NCI-H2196 (cell line): ENCODE results near the gene NARS2.

Experiments
- DNase-seq: peaks from one replicate; lab custom pipeline; 2025; ENCODE audit not compliant: unreplicated experiment; lab: John Stamatoyannopoulos, UW

Gene NARS2

GRCh38 chr11:78450866-78451265 is 123.8 kb downstream of the NARS2 start:
- DNase-seq = no peak

- no peak for DNase-seq
These were observed 124.8 kb downstream of the NARS2 start for GRCh38 chr11:78449866-78450265.

GRCh38 chr11:78446210-78446609 is 128.5 kb downstream of the NARS2 start:
- DNase-seq = no peak

- no peak for DNase-seq
These were observed 129.9 kb downstream of the NARS2 start for GRCh38 chr11:78444726-78445125.

GRCh38 chr11:78441956-78442355 is 132.7 kb downstream of the NARS2 start:
- DNase-seq = no peak

- no peak for DNase-seq
These were observed 136.2 kb downstream of the NARS2 start for GRCh38 chr11:78438298-78438975.

GRCh38 chr11:78432956-78433355 is 141.7 kb downstream of the NARS2 start:
- DNase-seq = no peak

GRCh38 chr11:78432058-78432515 is 142.6 kb downstream of the NARS2 start:
- no peak for DNase-seq

- no peak for DNase-seq
These were observed 145.0 kb downstream of the NARS2 start for GRCh38 chr11:78429660-78430059.

GRCh38 chr11:78429209-78429608 is 145.5 kb downstream of the NARS2 start:
- no peak for DNase-seq

GRCh38 chr11:78428773-78429172 is 145.9 kb downstream of the NARS2 start:
- no peak for DNase-seq

GRCh38 chr11:78428266-78428636 is 146.4 kb downstream of the NARS2 start:
- DNase-seq = no peak

GRCh38 chr11:78427615-78428265 is 146.9 kb downstream of the NARS2 start:
- DNase-seq = no peak

- DNase-seq = no peak
These were observed 147.8 kb downstream of the NARS2 start for GRCh38 chr11:78426845-78427244.

- no peak for DNase-seq
These were observed 149.1 kb downstream of the NARS2 start for GRCh38 chr11:78425399-78426070.

GRCh38 chr11:78424334-78425270 is 150.1 kb downstream of the NARS2 start:
- no peak for DNase-seq

- DNase-seq = no peak
These were observed 151.4 kb downstream of the NARS2 start for GRCh38 chr11:78423241-78423640.

- DNase-seq = no peak
These were observed 153.9 kb downstream of the NARS2 start for GRCh38 chr11:78420796-78421209.

- DNase-seq = peak; percentile 21
These were observed 154.4 kb downstream of the NARS2 start for GRCh38 chr11:78420255-78420764.

GRCh38 chr11:78419327-78419726 is 155.3 kb downstream of the NARS2 start:
- DNase-seq = no peak
